Measurements from ENCODE around the gene PPARA.

PPARA gene

GRCh38 chr22:46212195-46212594 is 61.9 kb downstream of the PPARA start:
- no peak for DNase-seq (ENCODE audit: low spot score)

- DNase-seq (ENCODE audit: low spot score), result peak; percentile 45
These were observed 62.7 kb downstream of the PPARA start for GRCh38 chr22:46213052-46213451.

- no peak for DNase-seq (ENCODE audit: low spot score)
These were observed 63.8 kb downstream of the PPARA start for GRCh38 chr22:46214149-46214548.

DNA sequence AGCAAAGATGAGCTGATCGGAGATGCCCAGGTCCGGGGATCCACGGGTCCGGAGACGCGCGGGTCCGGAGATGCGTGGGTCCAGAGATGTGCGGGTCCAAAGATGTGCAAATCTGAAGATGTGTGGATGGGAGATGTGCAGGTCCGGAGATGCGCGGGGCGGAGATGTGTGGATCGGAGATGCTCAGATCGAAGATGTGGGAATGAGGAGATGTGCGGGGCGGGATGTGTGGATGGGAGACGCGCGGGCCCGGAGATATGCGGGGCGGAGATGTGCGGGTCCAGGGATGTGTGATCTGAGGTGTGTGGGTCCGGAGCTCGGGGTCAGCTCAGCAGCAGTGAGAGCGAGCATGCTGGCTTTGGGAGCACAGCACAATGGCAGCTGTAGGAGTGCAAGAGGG is 64.3 kb downstream of the PPARA start:
- no peak for DNase-seq (ENCODE audit: low spot score)

DNA sequence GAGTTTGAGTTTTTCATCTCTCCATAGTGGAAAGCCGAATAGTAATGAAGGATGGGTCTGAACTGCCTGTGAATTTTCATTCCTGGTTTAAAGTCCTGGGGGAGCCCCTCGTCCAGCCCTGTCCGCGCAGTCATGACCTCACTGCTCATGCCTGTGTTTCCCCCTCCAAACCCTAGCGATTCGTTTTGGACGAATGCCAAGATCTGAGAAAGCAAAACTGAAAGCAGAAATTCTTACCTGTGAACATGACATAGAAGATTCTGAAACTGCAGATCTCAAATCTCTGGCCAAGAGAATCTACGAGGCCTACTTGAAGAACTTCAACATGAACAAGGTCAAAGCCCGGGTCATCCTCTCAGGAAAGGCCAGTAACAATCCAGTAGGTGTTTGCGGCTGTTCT is 69.3 kb downstream of the PPARA start:
- DNase-seq (ENCODE audit: low spot score), result no peak

- DNase-seq (ENCODE audit: low spot score), result no peak
These were observed 70.6 kb downstream of the PPARA start for GRCh38 chr22:46220921-46221320.

DNA sequence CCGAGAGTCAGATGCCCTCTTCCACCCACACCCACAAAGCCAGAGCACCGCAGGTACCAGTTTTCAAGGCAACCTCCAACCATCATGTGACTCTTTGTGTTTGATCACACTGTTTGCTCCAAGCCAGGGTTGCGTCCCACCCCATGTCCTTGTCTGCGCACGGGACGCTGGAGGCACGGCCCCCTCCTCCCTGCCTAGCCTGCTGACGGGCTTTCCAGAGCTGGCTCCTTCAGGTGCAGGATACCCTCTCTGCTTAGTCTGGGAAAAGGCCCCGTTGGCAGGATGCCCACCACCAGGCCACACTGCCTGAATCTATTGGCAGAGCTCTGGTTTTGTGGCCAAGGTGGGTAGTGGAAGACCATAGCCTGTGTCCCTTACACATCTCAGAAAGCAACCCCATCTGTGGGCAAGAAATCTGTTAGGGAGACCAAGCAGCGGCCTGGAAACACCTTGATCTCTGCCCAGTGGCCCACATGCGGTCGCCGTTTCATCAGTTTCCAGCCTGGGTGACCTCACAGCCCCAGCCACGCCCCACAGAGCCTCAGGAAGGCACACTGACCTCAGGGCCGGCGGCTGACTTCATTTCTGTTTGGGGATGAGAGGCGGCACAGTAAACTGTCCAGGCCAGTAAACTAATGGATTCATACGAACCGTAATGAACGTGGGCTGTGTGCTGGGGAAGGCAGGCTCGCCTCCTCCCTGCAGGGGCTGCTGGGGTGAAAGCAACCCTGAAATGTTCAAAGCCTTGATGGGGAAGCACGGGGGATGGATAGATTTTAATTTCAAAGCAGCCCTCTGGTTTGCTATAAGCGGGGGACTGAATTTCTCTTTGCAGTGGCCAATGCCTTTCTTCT is 73.9 kb downstream of the PPARA start:
- DNase-seq (ENCODE audit: low spot score), result no peak

DNA sequence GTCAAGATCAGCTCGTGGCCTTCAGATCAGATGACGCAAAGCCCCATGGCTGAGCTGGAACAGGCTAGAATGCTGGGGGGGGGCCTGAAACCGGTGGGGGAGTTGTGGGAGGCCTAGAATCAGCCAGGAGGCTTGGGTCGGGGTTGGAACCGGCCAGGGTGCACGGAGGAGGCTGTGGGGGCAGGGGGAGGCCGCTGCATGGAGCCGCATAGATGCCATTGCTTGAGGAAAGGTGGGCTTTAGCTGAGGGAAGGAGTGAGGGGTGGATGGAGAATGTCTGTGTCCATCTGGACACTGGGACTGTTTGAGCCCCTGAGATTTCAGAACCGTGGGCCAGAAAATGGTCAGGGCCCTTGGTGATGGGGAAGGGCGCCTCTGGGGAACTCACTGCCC is 74.6 kb downstream of the PPARA start:
- DNase-seq (ENCODE audit: low spot score), result no peak

GRCh38 chr22:46225631-46226030 is 75.3 kb downstream of the PPARA start:
- no peak for DNase-seq (ENCODE audit: low spot score)

GRCh38 chr22:46226577-46226976 is 76.3 kb downstream of the PPARA start:
- no peak for DNase-seq (ENCODE audit: low spot score)

GRCh38 chr22:46229701-46230100 is 79.4 kb downstream of the PPARA start:
- no peak for DNase-seq (ENCODE audit: low spot score)

GRCh38 chr22:46230262-46230901 is 80.1 kb downstream of the PPARA start:
- no peak for DNase-seq (ENCODE audit: low spot score)

- no peak for DNase-seq (ENCODE audit: low spot score)
These were observed 82.9 kb downstream of the PPARA start for GRCh38 chr22:46233231-46233630.

- DNase-seq (ENCODE audit: low spot score), result no peak
These were observed 84.6 kb downstream of the PPARA start for GRCh38 chr22:46234969-46235368.

DNA sequence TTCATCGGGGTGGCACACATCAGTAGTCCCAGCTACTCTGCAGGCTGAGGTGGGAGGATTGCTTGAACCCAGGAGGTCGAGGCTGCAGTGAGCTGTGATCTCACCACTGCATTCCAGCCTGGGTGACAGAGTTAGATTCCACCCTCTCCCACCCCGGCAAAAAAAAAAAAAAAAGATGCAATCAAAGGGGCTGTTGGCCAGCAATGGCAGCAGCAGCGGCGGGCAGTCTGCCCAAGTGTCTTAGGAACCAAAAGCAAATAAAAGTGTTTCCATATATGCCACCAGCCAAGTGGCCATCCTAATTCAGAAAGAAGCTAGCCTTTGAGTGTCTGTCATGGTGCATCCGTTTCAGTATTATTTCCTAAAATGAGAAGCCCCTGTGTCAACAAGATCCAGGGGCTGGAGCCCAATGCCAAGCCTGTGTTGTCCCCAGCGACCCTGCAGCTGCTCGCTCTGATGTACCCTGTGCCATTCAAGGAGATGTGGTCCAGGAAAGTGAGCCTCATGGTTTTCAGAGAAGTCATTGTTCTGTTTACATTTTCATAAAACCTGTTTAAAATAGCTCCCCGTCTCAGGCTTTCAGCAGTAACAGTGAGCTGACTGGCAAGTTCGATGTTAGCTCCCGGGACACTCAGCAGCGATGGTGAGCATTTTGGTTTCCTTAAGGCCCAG is 87.3 kb downstream of the PPARA start:
- no peak for DNase-seq (ENCODE audit: low spot score)

DNA sequence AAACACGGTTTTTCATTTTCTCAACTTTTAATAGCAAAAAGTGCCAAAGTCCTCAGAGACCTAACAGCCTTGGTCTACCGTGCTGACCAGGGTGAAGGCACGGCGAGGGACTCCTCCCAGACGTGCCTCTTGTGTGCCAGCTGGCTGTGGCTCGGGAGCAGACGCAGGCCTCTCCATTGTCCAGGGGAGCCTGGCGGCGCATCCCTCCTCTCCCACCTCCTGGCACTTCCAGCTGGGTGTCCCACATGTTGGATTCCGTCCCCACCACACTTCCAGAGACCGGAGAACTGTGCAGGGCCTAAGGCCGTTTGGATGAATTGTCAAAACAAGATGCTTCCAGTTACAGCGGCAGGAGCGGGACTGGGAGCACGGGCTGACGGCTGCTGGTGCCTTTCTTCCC is 88.2 kb downstream of the PPARA start:
- DNase-seq (ENCODE audit: low spot score), result no peak

DNA sequence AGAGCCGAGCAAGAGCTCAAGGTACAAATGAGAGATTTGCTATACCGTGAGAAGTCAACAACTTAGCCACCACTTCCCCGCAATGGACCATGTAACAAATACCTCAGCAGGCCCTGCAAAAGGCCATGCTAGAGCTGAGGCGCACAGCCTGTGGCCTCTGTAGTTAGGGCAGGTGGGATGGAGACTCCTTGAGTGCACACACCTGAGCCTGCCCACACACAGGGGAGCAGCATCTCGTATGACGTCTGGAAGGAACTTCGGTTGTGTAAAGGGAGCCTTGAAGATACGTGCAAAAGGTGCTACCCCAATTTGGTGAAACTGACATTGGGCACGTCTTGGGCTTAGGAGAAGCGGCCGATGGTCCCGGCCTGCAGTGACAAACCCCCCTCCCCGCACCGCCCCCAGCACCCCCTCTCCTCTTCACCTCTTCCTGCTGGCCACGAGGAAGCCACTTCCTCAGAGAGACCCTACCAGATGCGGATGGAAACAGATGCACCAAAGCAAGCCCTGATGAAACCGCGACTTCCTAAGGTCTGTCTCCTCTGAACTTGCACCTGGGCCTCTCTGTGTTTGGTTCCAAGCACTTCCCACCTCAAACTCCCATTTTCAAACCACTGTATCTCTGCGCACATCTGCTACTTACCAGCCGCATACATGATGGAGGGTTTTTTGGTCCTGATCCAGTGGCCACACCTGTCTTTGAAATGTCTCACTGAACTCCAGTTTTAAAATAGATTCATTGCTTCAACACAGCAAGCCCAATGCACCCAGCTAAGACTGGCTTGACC is 89.1 kb downstream of the PPARA start:
- DNase-seq (ENCODE audit: low spot score), result no peak

- no peak for DNase-seq (ENCODE audit: low spot score)
These were observed 89.7 kb downstream of the PPARA start for GRCh38 chr22:46240073-46240472.

GRCh38 chr22:46240506-46240905 is 90.2 kb downstream of the PPARA start:
- no peak for DNase-seq (ENCODE audit: low spot score)

DNA sequence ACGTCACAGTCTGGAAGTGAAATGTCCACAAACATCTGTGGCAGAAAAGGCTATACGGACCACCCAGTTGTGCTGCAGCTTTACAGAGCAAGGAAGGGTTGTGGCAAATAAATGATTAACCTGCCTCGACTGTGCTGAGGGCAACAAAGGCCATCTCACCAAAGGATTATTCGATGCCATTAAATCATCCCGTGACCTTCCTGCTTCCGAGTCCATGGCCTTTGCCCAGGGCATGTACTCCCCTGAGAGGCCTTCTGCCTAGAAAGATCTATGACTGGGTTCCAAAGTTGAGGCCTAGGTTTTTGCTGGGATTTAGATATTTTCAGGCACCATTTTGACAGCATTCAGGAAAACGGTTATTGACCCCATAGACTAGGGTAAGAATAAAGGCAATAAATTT is 90.6 kb downstream of the PPARA start:
- DNase-seq (ENCODE audit: low spot score), result no peak

GRCh38 chr22:46241396-46242007 is 91.2 kb downstream of the PPARA start:
- DNase-seq (ENCODE audit: low spot score), result no peak

DNA sequence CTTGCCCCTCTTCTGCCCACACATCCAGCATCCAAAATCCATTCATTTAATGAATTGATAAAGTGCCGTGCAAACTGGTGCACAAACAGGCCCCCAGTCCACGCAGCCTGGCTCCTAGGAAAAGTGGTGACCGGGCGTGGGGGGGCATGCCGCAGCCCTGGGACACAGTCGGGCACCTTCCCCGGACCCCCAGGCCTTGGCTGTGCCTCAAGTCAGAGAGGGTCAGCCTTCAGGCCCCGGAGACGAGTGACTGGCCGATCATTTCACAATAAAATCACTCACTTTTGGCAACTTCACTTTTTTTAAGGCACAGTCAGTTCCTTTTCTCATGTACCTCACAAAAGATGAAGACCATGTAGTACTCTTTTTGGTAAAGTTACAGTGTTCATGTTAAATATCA is 91.8 kb downstream of the PPARA start:
- DNase-seq (ENCODE audit: low spot score), result no peak
